ENCODE measurements around the gene WDFY4. TPM values are rescaled to one million over a fixed set of nuclear protein-coding genes. Genes with fewer than 3 reads are reported as not detected.

Gene WDFY4
- total and polyA plus RNA-seq, 2 donors (not counting 3 experiments of a cell fraction or from before 2014, with no cell fraction given), result 10.1 to 10.2 TPM

DNA sequence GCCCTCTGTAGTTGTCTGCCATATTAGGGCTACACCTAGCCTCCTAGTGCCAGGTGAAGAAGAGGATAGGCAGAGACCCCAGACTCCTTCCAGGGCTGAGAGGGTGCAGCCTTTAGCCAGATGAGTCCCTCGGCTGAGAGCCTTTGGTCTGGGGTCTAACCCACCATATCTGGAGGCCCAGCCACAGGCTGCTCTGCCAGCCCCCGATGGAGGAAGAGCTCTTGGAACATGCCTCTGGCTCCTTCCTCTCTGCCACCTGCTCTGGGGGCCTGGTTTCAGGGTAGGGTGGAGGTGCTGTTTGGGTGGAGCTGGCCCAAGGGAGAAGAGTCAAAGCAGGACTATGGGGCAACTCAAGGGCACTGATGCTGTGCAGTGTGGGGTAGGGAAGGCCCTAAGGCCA is 253.6 kb downstream of the WDFY4 start:
- dilution Hi-C loops (cut with MboI; ENCODE audit: extremely low pct_ligation_motif_present, low sequenced_read_pairs) (no loop called here), intact Hi-C loops (cut with micrococcal nuclease) (no loop called here)
- H3K9ac ChIP-seq (replicated peaks; ENCODE audit: extremely low read depth, insufficient read depth, low read length), result no peak overlapping the region
- no peaks in the 10 kb centered on the region for H4K20me1 ChIP-seq (replicated peaks; ENCODE audit: control insufficient read depth, extremely low read depth, insufficient read depth, low read length)
- H2AFZ ChIP-seq (ENCODE audit: low read depth, low read length), result no peak overlapping the region
- no peaks in the 10 kb centered on the region for H3K9me1 ChIP-seq (replicated peaks; ENCODE audit: control insufficient read depth, extremely low read depth, insufficient read depth, low read length)
- no peak for DNase-seq (ENCODE audit: low read depth, low spot score)
- H3K36me3 ChIP-seq (ENCODE audit: control insufficient read depth in 2 of 2, extremely low read depth in 1 of 2, insufficient read depth in 2 of 2, low read length in 2 of 2), result no peaks in the 10 kb centered on the region
- H3K27ac ChIP-seq (ENCODE audit: insufficient read depth, low read depth, low read length), result no peak overlapping the region
- FAIRE-seq, result no peak
- CTCF ChIA-PET, result interaction anchor here (0.6 kb wide), 1 partner anchor 18 kb away, joined by 3 read pairs; no protein-coding TSS in a partner anchor
- no TSS peak for BruUV-seq (replicated peaks)
- no peaks in the 10 kb centered on the region for H3K79me2 ChIP-seq (ENCODE audit: control insufficient read depth, insufficient read depth, low read length)
- no peaks in the 10 kb centered on the region for H3K9me3 ChIP-seq (replicated peaks; ENCODE audit: control insufficient read depth, insufficient read depth, low read length)
- POLR2A ChIA-PET, result no interaction called here
- TF ChIP-seq POLR2A (IDR thresholded peaks at IDR 0.05; ENCODE audit: low read depth, low read length), result no peak
- TF ChIP-seq EZH2 (IDR thresholded peaks at IDR 0.05; ENCODE audit: borderline replicate concordance, low read depth, low read length, severe bottlenecking), result no peak
- TF ChIP-seq, protein P1, sequence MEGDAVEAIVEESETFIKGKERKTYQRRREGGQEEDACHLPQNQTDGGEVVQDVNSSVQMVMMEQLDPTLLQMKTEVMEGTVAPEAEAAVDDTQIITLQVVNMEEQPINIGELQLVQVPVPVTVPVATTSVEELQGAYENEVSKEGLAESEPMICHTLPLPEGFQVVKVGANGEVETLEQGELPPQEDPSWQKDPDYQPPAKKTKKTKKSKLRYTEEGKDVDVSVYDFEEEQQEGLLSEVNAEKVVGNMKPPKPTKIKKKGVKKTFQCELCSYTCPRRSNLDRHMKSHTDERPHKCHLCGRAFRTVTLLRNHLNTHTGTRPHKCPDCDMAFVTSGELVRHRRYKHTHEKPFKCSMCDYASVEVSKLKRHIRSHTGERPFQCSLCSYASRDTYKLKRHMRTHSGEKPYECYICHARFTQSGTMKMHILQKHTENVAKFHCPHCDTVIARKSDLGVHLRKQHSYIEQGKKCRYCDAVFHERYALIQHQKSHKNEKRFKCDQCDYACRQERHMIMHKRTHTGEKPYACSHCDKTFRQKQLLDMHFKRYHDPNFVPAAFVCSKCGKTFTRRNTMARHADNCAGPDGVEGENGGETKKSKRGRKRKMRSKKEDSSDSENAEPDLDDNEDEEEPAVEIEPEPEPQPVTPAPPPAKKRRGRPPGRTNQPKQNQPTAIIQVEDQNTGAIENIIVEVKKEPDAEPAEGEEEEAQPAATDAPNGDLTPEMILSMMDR (IDR thresholded peaks at IDR 0.05; ENCODE audit: extremely low read depth in 1 of 2, insufficient read depth in 1 of 2, low read depth in 1 of 2, low read length in 2 of 2), result no peak
- no peak for TF ChIP-seq JUN (IDR thresholded peaks at IDR 0.05; ENCODE audit: borderline replicate concordance, insufficient read depth, insufficient read length, low read depth)
- no peak overlapping the region for H3K4me2 ChIP-seq (ENCODE audit: insufficient read depth, low read length)
- no peaks in the 10 kb centered on the region for H3K4me1 ChIP-seq (ENCODE audit: control insufficient read depth, extremely low read depth, insufficient read depth, low read length)
- no peak overlapping the region for H3K4me3 ChIP-seq (replicated peaks in 1 of 3; ENCODE audit: insufficient read depth in 1 of 3, low read depth in 1 of 3, low read length in 3 of 3)
- peaks cover 0 to 7% of the 10 kb centered on the region in 2 experiments for H3K27me3 ChIP-seq (ENCODE audit: control insufficient read depth in 2 of 2, insufficient read depth in 2 of 2, low read length in 2 of 2)

DNA sequence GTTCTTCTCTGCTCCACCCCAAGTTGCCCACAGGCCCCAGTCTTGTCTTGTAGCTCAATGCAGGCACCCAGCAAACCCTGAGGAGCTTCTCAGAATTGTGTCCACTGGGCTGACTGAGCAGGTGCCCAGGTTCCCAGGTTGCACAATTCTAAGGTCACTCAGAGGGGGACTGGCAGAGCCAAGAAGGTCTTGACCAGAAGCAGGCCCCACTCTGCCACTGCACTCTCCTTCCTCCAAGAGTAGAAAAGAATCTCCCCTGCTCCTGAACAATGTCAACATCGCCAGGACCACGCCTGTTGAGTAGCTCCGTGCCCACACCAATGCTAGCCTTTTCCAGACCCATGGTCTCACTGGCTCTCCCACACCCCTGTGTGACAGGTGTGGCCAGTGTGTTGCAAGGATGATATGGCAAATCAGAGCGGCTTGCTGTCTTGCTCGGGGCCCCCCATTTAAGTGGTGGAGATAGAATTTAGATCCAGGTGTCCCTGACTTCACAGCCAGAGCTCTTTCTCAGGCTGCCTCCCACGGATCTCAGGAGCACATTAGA is 254.4 kb downstream of the WDFY4 start:
- Histone ChIP-seq H3K27me3 (ENCODE audit: control insufficient read depth in 2 of 2, insufficient read depth in 2 of 2, low read length in 2 of 2) (peaks cover 0 to 7% of the 10 kb centered on the region in 2 experiments), H3K36me3 (ENCODE audit: control insufficient read depth in 2 of 2, extremely low read depth in 1 of 2, insufficient read depth in 2 of 2, low read length in 2 of 2) (no peaks in the 10 kb centered on the region), H3K27ac (ENCODE audit: insufficient read depth, low read depth, low read length) (no peak overlapping the region), H3K9me1 (replicated peaks; ENCODE audit: control insufficient read depth, extremely low read depth, insufficient read depth, low read length) (no peaks in the 10 kb centered on the region), H2AFZ (ENCODE audit: low read depth, low read length) (no peak overlapping the region), H3K79me2 (ENCODE audit: control insufficient read depth, insufficient read depth, low read length) (no peaks in the 10 kb centered on the region), H3K4me2 (ENCODE audit: insufficient read depth, low read length) (no peak overlapping the region), H3K4me3 (replicated peaks in 1 of 3; ENCODE audit: insufficient read depth in 1 of 3, low read depth in 1 of 3, low read length in 3 of 3) (no peak overlapping the region), H4K20me1 (replicated peaks; ENCODE audit: control insufficient read depth, extremely low read depth, insufficient read depth, low read length) (no peaks in the 10 kb centered on the region), H3K9ac (replicated peaks; ENCODE audit: extremely low read depth, insufficient read depth, low read length) (no peak overlapping the region), H3K4me1 (ENCODE audit: control insufficient read depth, extremely low read depth, insufficient read depth, low read length) (no peaks in the 10 kb centered on the region), H3K9me3 (replicated peaks; ENCODE audit: control insufficient read depth, insufficient read depth, low read length) (no peaks in the 10 kb centered on the region)
- intact Hi-C loops (cut with micrococcal nuclease), result no loop called here
- BruUV-seq (replicated peaks), result no TSS peak
- dilution Hi-C loops (cut with MboI; ENCODE audit: extremely low pct_ligation_motif_present, low sequenced_read_pairs), result no loop called here
- CTCF ChIA-PET, result no interaction called here
- POLR2A ChIA-PET, result no interaction called here
- DNase-seq (ENCODE audit: low read depth, low spot score) (no peak), FAIRE-seq (no peak)
- TF ChIP-seq POLR2A (IDR thresholded peaks at IDR 0.05; ENCODE audit: low read depth, low read length), result no peak
- TF ChIP-seq MYC (IDR thresholded peaks at IDR 0.05; ENCODE audit: low read depth, low read length), result no peak
- TF ChIP-seq FOS (IDR thresholded peaks at IDR 0.05; ENCODE audit: borderline replicate concordance, insufficient read depth, low read length), result no peak
- no peak for TF ChIP-seq EZH2 (IDR thresholded peaks at IDR 0.05; ENCODE audit: borderline replicate concordance, low read depth, low read length, severe bottlenecking)
- TF ChIP-seq POLR2AphosphoS5 (IDR thresholded peaks at IDR 0.05; ENCODE audit: insufficient read depth, low read depth, low read length), result no peak
- TF ChIP-seq JUN (IDR thresholded peaks at IDR 0.05; ENCODE audit: borderline replicate concordance, insufficient read depth, insufficient read length, low read depth), result no peak
- TF ChIP-seq, protein P1 (IDR thresholded peaks at IDR 0.05; ENCODE audit: extremely low read depth in 1 of 2, insufficient read depth in 1 of 2, low read depth in 1 of 2, low read length in 2 of 2), result no peak
- TF ChIP-seq GATA2 (IDR thresholded peaks at IDR 0.05; ENCODE audit: insufficient read depth, insufficient read length, low read depth, low read length), result no peak
- TF ChIP-seq, protein P2, sequence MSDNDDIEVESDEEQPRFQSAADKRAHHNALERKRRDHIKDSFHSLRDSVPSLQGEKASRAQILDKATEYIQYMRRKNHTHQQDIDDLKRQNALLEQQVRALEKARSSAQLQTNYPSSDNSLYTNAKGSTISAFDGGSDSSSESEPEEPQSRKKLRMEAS (IDR thresholded peaks at IDR 0.05; ENCODE audit: insufficient read depth, insufficient read length), result no peak
